ENCODE measurements around the gene PRKX.
"Not testable (repeated sequence)": the region's sequence is repeated elsewhere in the genome, so short reads cannot be mapped to it uniquely, and the experiment has no call there.

The PRKX gene

DNA sequence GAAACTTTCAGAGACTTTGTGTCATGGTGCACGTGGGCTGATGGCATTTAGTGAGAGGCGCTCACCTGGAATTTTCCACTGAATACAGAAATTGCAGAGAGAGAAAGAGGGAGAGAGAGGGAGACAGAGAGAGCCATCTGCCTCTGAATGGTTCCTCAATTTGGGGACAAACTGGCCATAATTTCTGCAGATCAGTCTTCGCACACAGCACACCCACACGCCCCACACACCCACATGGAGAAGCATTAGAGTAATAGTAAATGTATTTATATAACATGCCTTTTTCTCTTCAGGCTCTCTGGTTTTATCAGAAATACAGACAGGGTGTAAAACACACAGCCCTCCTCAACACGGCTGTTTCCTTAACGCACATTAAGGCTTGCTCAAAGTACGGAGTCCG lies 38.6 kb downstream of the PRKX start:
- TF ChIP-seq MYC (IDR thresholded peaks at IDR 0.05; ENCODE audit: low read depth, low read length) (no peak), POLR2A (IDR thresholded peaks at IDR 0.05; ENCODE audit: extremely low read depth, insufficient read length) (no peak)
- TF ChIP-seq, protein P1, sequence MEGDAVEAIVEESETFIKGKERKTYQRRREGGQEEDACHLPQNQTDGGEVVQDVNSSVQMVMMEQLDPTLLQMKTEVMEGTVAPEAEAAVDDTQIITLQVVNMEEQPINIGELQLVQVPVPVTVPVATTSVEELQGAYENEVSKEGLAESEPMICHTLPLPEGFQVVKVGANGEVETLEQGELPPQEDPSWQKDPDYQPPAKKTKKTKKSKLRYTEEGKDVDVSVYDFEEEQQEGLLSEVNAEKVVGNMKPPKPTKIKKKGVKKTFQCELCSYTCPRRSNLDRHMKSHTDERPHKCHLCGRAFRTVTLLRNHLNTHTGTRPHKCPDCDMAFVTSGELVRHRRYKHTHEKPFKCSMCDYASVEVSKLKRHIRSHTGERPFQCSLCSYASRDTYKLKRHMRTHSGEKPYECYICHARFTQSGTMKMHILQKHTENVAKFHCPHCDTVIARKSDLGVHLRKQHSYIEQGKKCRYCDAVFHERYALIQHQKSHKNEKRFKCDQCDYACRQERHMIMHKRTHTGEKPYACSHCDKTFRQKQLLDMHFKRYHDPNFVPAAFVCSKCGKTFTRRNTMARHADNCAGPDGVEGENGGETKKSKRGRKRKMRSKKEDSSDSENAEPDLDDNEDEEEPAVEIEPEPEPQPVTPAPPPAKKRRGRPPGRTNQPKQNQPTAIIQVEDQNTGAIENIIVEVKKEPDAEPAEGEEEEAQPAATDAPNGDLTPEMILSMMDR (IDR thresholded peaks at IDR 0.05; ENCODE audit: low read depth, low read length) = no peak
- TF ChIP-seq, protein P2, sequence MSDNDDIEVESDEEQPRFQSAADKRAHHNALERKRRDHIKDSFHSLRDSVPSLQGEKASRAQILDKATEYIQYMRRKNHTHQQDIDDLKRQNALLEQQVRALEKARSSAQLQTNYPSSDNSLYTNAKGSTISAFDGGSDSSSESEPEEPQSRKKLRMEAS (IDR thresholded peaks at IDR 0.05; ENCODE audit: low read depth, low read length) = no peak
- no peak overlapping the region for H3K4me3 ChIP-seq (ENCODE audit: low read depth, low read length)
- no peak for DNase-seq (ENCODE audit: low read depth)

DNA sequence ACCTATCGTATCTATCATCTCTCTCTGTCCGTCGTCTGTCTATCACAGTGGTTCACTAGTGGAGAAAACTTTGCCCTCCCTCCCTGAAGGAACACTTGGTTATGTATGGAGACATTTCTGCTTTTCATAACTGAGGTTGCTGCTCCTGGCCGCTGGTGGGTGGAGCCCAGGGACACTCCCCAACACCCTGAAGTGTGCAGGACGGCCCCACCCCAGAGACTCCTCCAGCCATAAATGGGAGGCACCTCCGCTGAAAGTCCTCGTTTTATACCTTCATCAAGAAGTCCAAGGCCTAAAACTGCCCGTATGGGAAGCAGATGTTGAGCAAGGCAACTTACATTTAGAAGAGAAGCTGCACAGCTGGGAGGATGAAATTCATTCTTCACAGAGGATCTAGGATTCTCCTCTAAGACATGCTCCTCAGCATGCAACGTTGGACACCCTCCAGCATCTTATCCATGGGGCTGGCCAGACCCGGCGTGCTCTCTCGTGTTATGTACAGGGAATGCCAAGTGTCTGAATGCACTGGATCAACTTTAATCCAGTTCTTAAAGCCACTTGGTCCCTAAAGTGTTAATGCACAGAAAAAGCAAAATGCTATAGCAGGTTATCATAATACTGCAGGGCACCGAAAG lies 43.5 kb downstream of the PRKX start:
- TF ChIP-seq, protein P2 (IDR thresholded peaks at IDR 0.05; ENCODE audit: low read depth, low read length) = no peak
- TF ChIP-seq MYC (IDR thresholded peaks at IDR 0.05; ENCODE audit: low read depth, low read length) (no peak), POLR2A (IDR thresholded peaks at IDR 0.05; ENCODE audit: extremely low read depth, insufficient read length) (no peak)
- TF ChIP-seq, protein P1 (IDR thresholded peaks at IDR 0.05; ENCODE audit: low read depth, low read length) = no peak
- H3K4me3 ChIP-seq (ENCODE audit: low read depth, low read length) = no peak overlapping the region

DNA sequence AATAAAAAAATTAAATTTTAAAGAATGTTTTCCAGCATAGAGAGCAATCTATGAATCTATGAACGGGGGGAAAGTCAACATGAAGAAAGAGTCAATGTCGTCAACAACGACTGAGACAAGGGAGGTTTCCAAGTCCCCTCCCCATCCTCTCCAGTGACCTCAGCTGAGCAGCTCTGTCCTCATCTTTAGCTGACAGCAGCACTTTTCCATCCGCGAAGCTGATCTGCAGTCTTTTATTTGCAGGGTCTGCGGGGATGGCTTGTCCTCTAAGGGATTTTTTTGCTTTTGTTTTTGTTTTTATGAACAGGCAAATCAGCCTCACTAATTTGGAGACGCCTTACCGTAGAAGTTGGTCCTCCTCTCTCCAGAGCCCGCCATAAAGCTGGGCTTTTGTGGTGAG lies 46.5 kb downstream of the PRKX start:
- TF ChIP-seq MYC (IDR thresholded peaks at IDR 0.05; ENCODE audit: low read depth, low read length) = no peak
- TF ChIP-seq, protein P1 (IDR thresholded peaks at IDR 0.05; ENCODE audit: low read depth, low read length) = no peak
- TF ChIP-seq POLR2A (IDR thresholded peaks at IDR 0.05; ENCODE audit: extremely low read depth, insufficient read length) = no peak
- TF ChIP-seq, protein P2 (IDR thresholded peaks at IDR 0.05; ENCODE audit: low read depth, low read length) = no peak
- no peak overlapping the region for H3K4me3 ChIP-seq (ENCODE audit: low read depth, low read length)
- DNase-seq (ENCODE audit: low read depth) = no peak

More for the DNA sequence above, 43.5 kb downstream of the PRKX start:
- DNase-seq (ENCODE audit: low read depth) = no peak

DNA sequence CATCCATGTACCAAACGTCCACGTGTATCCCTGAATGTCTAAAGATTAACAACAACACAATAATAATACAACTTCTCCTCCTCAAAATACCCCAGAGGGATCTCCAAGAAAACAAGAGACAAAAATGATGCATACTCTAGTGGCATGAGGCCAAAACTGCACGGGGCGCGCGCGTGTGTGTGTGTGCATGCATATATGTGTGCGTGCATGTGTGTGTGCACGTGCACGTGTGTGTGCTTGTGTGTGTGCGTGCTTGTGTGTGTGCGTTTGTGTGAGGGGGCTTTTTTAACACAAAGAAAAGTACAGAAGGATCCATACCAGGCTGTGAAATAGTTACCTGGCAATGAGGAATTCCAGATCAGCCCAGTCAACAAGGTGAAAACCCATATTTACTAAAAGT lies 48.5 kb downstream of the PRKX start:
- H3K4me3 ChIP-seq (ENCODE audit: low read depth, low read length) = no peak overlapping the region
- no peak for DNase-seq (ENCODE audit: low read depth)
- TF ChIP-seq, protein P2 (IDR thresholded peaks at IDR 0.05; ENCODE audit: low read depth, low read length) = no peak
- TF ChIP-seq POLR2A (IDR thresholded peaks at IDR 0.05; ENCODE audit: extremely low read depth, insufficient read length) (no peak), MYC (IDR thresholded peaks at IDR 0.05; ENCODE audit: low read depth, low read length) (no peak)
- TF ChIP-seq, protein P1 (IDR thresholded peaks at IDR 0.05; ENCODE audit: low read depth, low read length) = no peak

DNA sequence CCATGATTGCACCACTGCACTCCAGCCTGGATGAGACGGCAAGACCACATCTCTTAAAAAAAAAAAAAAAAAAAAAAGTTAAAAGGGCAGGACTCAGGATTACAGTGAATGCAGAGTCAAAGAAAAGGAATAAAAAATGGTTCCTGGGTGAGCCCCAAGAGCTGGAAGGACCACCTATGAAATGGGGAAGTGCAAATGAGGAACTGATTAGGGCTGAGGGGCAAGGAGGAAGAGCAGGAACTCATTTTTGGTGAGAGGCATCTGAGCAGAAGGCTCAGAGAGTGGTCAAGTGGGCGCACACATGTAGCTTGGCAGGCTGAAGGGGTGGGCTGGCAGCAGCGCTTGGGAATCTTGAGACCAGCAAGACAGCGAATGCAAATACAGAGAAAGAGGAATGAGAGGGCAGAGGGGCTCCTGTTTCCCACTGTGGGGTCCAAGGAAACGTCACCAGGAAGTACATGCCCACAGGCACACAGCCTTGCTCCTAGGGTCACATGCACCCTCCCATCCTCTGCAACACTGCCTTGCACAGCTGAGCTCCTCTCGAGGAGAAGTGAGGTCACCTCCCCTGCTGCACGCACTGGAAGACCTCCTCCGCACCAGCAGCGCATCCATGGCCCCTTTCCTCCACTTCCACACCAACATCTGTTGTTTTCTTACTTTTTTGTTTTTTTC lies 49.7 kb downstream of the PRKX start:
- H3K4me3 ChIP-seq (ENCODE audit: low read depth, low read length) = not testable (repeated sequence)
- peak; percentile 83 for DNase-seq (ENCODE audit: low read depth)

DNA sequence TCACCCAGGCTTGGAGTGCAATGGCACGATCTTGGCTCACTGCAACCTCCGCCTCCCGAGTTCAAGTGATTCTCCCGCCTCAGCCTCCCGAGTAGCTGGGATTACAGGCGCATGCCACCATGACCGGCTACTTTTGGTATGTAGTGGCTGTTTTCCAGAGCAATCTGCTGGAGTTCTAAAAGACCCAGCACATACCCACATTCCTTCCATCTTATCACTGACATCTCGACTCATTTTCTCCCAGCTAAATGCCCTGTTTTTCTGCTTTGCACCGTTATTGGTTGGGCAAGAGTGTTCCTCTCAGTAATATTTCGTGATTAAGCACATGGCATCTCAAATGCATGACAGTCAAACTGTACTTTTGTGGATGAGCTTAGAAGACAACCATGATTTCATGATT lies 53.7 kb downstream of the PRKX start:
- H3K4me3 ChIP-seq (ENCODE audit: low read depth, low read length) = no peak overlapping the region
- no peak for DNase-seq (ENCODE audit: low read depth)
- TF ChIP-seq POLR2A (IDR thresholded peaks at IDR 0.05; ENCODE audit: extremely low read depth, insufficient read length) = no peak
- TF ChIP-seq, protein P1 (IDR thresholded peaks at IDR 0.05; ENCODE audit: low read depth, low read length) = no peak
- no peak for TF ChIP-seq MYC (IDR thresholded peaks at IDR 0.05; ENCODE audit: low read depth, low read length)
- TF ChIP-seq, protein P2 (IDR thresholded peaks at IDR 0.05; ENCODE audit: low read depth, low read length) = no peak

All from NB4 (cell line).